Activated CD4-positive, alpha-beta T cell treated with anti-CD3 and anti-CD28 coated beads for 4 hours (primary cell): ENCODE results near the gene FPGS.
A peak's percentile ranks its signal among the peaks of the same experiment; 100 is the strongest.
"Not testable (repeated sequence)": the region's sequence is repeated elsewhere in the genome, so short reads cannot be mapped to it uniquely, and the experiment has no call there.

Experiments
- DNase-seq, 2 donors: peaks; one replicate each; pipeline ENCODE4 v3.0.0-alpha.2; 2020

The FPGS gene

GRCh38 chr9:127844821-127845359 is 42.2 kb downstream of the FPGS start:
- no peak for DNase-seq

- DNase-seq: not testable (repeated sequence)
Measured at GRCh38 chr9:127845619-127846018, 42.9 kb downstream of the FPGS start.

- no peak for DNase-seq
Measured at GRCh38 chr9:127846443-127847177, 43.9 kb downstream of the FPGS start.

GRCh38 chr9:127847178-127847510 is 44.5 kb downstream of the FPGS start:
- DNase-seq: no peak

- no peak for DNase-seq
Measured at GRCh38 chr9:127847833-127848755, 45.4 kb downstream of the FPGS start.

GRCh38 chr9:127848756-127849504 is 46.2 kb downstream of the FPGS start:
- no peak for DNase-seq

GRCh38 chr9:127850286-127850830 is 47.7 kb downstream of the FPGS start:
- no peak for DNase-seq

- no peak for DNase-seq
Measured at GRCh38 chr9:127852829-127853228, 50.1 kb downstream of the FPGS start.

GRCh38 chr9:127853312-127854183 is 50.9 kb downstream of the FPGS start:
- no peak for DNase-seq

- DNase-seq: no peak
Measured at GRCh38 chr9:127854184-127854806, 51.6 kb downstream of the FPGS start, which contains the start of gene ENG. Gene ENG (minus strand): TSS chr9:127854658. CDS start chr9:127854355, 303 bp downstream.

- no peak for DNase-seq
Measured at GRCh38 chr9:127854960-127855359, 52.3 kb downstream of the FPGS start.

GRCh38 chr9:127855522-127855921 is 52.8 kb downstream of the FPGS start:
- no peak for DNase-seq

- DNase-seq: no peak
Measured at GRCh38 chr9:127856094-127856728, 53.5 kb downstream of the FPGS start.

GRCh38 chr9:127856729-127857116 is 54.0 kb downstream of the FPGS start:
- no peak for DNase-seq

- DNase-seq: no peak
Measured at GRCh38 chr9:127857278-127857677, 54.6 kb downstream of the FPGS start.

GRCh38 chr9:127858041-127858512 is 55.4 kb downstream of the FPGS start:
- no peak for DNase-seq

- no peak for DNase-seq
Measured at GRCh38 chr9:127860260-127860659, 57.6 kb downstream of the FPGS start.

GRCh38 chr9:127860779-127861178 is 58.1 kb downstream of the FPGS start:
- no peak for DNase-seq

GRCh38 chr9:127862075-127863011 is 59.7 kb downstream of the FPGS start:
- peak in 1 of 2 donors; percentile 25 for DNase-seq
